Measurements from ENCODE around the gene PHACTR3. TPM values are rescaled to one million over a fixed set of nuclear protein-coding genes. Genes with fewer than 3 reads are reported as not detected.

PHACTR3 gene
- total RNA-seq, 2 donors from 2014 or later: not detected

GRCh38 chr20:59628171-59628570 is 23.8 kb downstream of the PHACTR3 start:
- Histone ChIP-seq H3K9me3 (no peaks in the 10 kb centered on the region), H3K4me3 (no peak overlapping the region), H3K4me1 (ENCODE audit: control insufficient read depth in 1 of 2, low read depth in 2 of 2) (no peaks in the 10 kb centered on the region), H3K27ac (no peak overlapping the region), H3K36me3 (no peaks in the 10 kb centered on the region), H3K27me3 (replicated peaks; ENCODE audit: insufficient read depth) (no peaks in the 10 kb centered on the region)
- no peak for ATAC-seq (ENCODE audit: insufficient number of reproducible peaks, low FRiP score, low read depth)
- no peak for TF ChIP-seq CTCF (IDR thresholded peaks at IDR 0.05)
- no peak for DNase-seq (ENCODE audit: low spot score)

GRCh38 chr20:59629141-59630045 is 25.1 kb downstream of the PHACTR3 start:
- H3K27ac ChIP-seq: no peak overlapping the region
- no peaks in the 10 kb centered on the region for H3K36me3 ChIP-seq
- DNase-seq (ENCODE audit: low spot score): no peak
- no peaks in the 10 kb centered on the region for H3K27me3 ChIP-seq (replicated peaks; ENCODE audit: insufficient read depth)
- ATAC-seq (ENCODE audit: insufficient number of reproducible peaks, low FRiP score, low read depth): no peak
- no peaks in the 10 kb centered on the region for H3K4me1 ChIP-seq (ENCODE audit: control insufficient read depth in 1 of 2, low read depth in 2 of 2)
- H3K9me3 ChIP-seq: no peaks in the 10 kb centered on the region
- no peak for TF ChIP-seq CTCF (IDR thresholded peaks at IDR 0.05)
- H3K4me3 ChIP-seq: no peak overlapping the region

GRCh38 chr20:59630526-59630925 is 26.2 kb downstream of the PHACTR3 start:
- no peak for TF ChIP-seq CTCF (IDR thresholded peaks at IDR 0.05)
- DNase-seq (ENCODE audit: low spot score): no peak
- H3K9me3 ChIP-seq: no peaks in the 10 kb centered on the region
- no peak overlapping the region for H3K27ac ChIP-seq
- no peak overlapping the region for H3K4me3 ChIP-seq
- no peaks in the 10 kb centered on the region for H3K27me3 ChIP-seq (replicated peaks; ENCODE audit: insufficient read depth)
- no peaks in the 10 kb centered on the region for H3K36me3 ChIP-seq
- no peaks in the 10 kb centered on the region for H3K4me1 ChIP-seq (ENCODE audit: control insufficient read depth in 1 of 2, low read depth in 2 of 2)
- ATAC-seq (ENCODE audit: insufficient number of reproducible peaks, low FRiP score, low read depth): no peak

- DNase-seq (ENCODE audit: low spot score) (no peak), ATAC-seq (ENCODE audit: insufficient number of reproducible peaks, low FRiP score, low read depth) (no peak)
- Histone ChIP-seq H3K9me3 (no peaks in the 10 kb centered on the region), H3K4me1 (ENCODE audit: control insufficient read depth in 1 of 2, low read depth in 2 of 2) (no peaks in the 10 kb centered on the region), H3K36me3 (no peaks in the 10 kb centered on the region), H3K4me3 (no peak overlapping the region), H3K27ac (no peak overlapping the region), H3K27me3 (replicated peaks; ENCODE audit: insufficient read depth) (no peaks in the 10 kb centered on the region)
- no peak for TF ChIP-seq CTCF (IDR thresholded peaks at IDR 0.05)
Measured at GRCh38 chr20:59631751-59632540, 27.6 kb downstream of the PHACTR3 start.

GRCh38 chr20:59632541-59633113 is 28.3 kb downstream of the PHACTR3 start:
- TF ChIP-seq CTCF (IDR thresholded peaks at IDR 0.05): no peak
- ATAC-seq (ENCODE audit: insufficient number of reproducible peaks, low FRiP score, low read depth): no peak
- no peak overlapping the region for H3K27ac ChIP-seq
- no peak overlapping the region for H3K4me3 ChIP-seq
- no peak for DNase-seq (ENCODE audit: low spot score)
- H3K27me3 ChIP-seq (replicated peaks; ENCODE audit: insufficient read depth): no peaks in the 10 kb centered on the region
- H3K36me3 ChIP-seq: no peaks in the 10 kb centered on the region
- no peaks in the 10 kb centered on the region for H3K9me3 ChIP-seq
- H3K4me1 ChIP-seq (ENCODE audit: control insufficient read depth in 1 of 2, low read depth in 2 of 2): no peaks in the 10 kb centered on the region
